ENCODE data around the gene RSBN1.
"Not testable (repeated sequence)": the region's sequence is repeated elsewhere in the genome, so short reads cannot be mapped to it uniquely, and the experiment has no call there.

The RSBN1 gene

DNA sequence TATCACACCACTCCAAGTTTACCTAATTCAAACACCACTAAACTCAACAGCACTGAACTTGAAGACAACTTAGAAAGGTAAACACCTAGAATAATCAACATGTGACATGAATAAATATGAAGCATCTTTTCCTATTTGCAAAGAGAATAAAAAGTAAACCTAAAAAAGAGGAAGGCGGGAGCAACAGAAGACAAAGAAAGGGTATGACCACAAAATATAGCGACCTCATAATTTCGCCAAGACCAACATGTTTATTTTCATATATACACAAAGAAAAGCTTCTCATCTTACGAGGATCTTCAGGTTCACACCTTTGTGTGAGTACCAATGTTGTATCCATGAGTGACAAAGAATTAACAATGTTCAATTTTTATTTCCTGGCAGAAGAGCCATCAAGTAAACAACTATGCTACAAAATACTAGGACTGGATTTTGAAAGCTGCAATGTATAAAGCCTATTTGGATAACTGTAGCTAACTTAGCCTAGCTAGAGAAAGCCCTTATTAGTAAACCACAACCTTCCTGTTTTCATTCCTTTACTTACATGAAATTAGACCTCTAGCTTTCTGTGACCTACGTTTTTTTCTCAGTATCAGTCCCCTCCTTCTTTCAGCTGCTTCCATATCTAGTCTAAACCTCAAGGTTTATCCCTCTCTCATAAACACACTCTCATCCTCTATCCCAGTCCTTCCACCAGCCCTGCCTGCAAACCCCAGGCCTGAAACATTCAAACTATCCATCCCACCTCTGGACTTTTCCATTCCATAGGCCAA, 31.7 kb downstream of the RSBN1 start:
- DNase-seq (ENCODE audit: low spot score), result no peak

DNA sequence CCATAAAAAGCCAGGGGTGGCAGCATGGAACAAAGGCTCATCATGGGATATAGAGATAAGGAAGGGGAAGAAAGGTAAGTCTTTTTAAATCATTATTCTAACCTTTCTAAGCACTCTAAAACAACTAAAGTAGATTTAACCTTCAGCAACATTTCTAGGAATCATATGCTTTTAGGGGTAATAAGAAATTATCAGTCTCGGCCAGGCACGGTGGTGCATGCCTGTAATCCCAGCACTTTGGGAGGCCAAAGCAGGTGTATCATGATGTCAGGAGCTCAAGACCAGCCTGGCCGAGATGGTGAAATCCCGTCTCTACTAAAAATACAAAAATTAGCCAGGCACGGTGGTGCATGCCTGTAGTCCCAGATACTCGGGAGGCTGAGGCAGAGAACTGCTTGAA, 32.7 kb downstream of the RSBN1 start:
- DNase-seq (ENCODE audit: low spot score), result no peak

DNA sequence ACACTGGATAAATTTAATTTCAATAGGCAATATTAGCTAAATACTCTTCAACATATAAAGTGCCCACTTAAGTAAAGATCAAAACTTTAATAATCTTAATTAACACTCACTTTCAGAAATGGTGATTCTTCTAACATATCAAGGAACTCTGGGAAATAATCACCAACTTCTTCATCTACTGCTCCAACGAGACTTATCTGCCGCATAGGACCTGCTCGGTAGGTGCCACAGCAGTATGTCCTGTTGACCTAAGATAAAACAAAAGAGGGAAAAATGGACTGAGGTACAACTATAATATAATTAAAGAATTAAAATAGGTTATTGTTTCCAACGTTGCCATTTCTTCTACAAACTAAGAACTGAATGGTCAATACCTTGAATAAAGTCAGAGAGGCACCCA, 34.7 kb downstream of the RSBN1 start:
- no peak for DNase-seq (ENCODE audit: low spot score)

DNA sequence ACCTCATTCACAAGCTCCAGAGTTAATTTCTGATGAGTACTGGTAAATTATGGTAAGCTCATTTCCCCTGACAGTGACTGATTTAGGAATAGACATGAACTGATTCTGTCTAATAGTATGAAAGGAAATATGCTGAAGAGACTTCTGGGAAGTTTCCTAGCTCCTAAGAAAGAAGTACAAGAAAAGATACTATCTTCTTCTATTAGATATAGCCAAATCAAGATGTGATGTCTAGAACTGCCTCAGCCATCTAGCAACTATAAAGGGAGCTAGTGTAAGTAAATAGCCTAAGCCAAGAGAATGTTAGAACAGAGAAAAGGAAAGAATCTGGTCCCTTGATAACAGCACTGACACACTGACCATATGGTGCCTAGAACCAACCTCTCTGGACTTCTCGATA, 42.2 kb downstream of the RSBN1 start:
- no peak for DNase-seq (ENCODE audit: low spot score)

DNA sequence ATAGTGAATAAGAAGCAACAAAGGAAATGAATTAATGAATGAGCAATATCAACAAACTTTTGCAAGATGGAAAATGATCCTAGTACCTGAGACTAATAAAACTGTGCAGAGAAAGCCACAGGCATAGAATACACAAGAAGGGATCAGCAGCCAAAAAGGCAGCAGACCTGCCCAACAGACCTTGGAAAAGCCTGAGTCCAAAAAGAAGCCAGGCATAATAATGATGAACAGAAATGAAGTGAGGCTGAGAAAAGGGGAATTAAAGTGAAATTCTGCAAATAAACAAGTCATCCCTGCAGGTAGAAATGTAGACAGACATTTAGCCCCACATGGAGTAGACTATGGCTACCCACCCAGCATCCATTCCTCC, 42.7 kb downstream of the RSBN1 start:
- no peak for DNase-seq (ENCODE audit: low spot score)

DNA sequence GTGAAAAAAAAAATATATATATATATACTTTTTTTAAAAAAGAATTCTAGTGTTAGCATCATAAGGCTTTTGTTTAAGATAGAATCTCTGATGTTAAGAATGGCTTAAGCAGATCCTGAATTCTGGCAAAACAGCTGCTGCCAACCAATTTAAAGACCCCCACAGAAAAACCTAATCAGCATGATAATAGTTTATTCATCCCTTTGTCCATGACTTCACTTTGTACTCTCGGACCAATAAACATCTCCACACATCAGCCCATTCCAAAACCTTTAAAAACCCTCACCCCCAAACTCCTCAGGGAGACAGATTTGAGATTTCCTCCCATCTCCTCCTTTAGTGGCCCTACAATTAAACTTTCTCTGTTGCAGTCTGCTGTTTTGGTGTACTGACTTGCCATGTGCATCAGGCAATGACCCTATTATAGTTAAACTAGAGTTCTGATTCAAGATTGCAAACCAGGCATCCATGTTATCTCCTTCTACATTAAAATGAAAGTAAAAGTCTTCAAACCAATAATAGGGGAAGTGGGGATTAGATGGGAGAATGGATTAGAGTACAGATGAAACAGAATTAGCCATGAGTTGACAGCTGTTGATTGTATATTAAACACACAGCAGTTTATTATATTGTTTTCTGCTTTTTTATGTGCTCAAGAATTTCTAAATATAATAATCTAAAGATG, 43.2 kb downstream of the RSBN1 start:
- DNase-seq (ENCODE audit: low spot score), result no peak

DNA sequence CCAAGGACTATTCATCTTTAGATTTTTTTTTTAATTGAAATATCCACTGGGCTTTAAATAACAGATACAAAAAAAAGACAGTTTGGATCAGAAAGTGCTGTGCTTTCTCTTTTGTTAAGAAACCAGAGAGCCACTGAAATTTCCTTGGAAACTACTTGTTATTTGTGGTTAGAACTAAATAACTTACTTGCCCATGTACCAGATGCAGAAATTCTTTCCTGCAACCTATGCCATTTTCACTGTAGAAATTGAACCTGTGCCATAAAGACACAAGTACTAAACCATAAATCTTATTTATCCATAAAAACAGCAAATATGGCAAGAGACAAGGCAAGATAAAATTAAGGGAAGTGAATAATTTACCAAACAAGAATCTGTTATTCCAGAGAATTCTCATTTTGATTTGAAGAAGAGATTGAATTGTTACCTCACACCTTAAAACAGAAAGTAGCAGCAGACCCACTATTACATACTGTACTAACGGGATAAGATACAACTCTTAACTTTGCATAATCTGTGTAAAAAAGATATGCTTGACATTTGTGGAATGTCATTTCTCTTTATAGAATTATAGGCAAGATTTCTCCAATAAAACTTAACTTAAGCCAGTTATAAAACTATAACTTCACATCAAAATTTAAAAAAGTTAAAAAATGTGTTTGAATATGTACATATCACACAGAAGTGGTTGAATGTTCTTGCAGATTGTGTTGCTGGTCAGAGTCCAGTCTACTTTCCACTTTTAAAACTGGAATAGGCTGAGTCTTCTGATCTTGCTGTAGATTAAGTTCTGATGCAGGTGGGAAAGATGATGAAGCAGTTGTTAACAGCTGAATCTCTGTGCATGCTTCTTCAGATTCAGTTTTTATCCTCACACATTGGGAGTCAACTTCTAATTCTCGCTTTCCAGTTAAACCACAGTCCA, 46.7 kb downstream of the RSBN1 start:
- no peak for DNase-seq (ENCODE audit: low spot score)

DNA sequence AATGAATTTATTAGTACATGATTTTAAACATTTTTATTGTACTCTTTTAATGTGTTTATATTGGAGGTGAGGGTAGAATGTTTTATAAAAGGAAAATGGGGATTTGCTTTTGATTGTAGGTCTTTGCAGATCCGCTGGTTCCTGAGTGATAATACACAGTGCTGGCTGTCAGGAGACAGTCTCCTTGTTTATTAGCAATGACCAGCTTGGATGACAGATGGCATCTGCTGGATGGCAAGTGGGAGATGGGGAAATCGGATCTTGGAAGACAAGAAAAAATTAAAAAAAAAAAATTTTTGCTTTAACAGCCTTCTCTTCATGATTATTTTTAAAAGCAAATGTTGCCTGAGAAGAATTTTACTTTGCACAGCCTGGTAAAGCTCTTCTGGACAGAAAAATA, 48.6 kb downstream of the RSBN1 start:
- no peak for DNase-seq (ENCODE audit: low spot score)

DNA sequence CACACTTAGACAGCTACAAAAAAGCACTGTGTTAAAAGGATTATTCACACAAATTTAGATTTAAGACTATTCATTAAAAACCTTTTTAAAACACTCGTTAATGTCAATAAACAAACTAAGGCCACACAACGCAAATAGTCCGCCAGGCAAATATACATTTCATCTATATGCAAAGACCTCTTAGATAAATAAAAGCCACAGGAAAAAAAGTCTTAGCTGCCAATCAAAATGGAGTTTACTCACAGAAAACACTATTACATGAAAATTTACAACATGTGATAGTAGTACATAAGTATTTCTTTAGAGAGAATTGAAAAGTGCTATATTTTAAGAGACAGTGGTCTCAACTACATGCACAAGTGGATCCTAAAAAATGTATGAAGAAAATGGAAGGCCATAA, 50.3 kb downstream of the RSBN1 start:
- no peak for DNase-seq (ENCODE audit: low spot score)

DNA sequence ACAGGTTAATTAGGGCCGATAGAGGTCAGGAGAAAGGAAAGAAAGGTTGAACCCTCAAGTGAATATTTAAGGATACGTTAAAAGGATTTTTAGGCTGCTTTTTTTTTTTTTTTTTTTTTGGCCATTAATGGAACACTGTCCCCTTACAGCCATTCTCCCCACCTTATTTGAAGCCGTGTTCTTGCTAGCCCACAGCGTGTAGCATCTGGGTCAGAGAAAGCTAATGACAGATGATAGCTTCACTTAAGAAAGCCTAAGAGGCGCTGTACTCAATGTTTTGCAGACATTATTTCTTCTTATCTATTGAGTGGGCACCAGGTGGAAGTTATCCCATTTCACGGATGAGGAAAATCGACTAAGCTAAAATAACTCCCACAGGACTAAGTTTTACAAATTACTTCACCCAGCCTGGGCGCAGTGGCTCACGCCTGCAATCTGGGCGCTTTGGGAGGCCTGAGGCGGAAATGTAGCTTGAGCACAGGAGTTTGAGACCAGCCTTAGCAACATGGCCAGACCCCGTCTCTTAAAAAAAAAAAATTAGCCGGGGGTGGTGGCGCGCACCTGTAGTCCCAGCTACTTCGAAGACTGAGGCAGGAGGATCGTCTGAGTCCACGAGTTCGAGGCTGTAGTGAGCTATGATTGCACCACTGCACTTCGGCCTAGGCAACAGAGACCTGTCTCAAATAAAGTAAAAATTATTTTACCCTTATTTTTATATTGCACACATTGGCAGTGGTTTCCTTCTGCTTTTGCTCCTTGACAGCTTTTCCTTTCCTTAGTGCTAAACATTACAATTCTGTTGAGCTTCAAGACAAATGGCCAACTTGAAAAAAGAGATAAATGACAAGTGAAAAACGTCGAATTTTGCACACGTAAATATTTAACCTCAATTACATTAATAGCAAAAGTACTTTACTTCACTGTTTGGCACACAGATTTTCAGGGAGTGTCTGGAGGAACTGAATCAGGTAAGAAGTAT, 51.9 kb downstream of the RSBN1 start:
- DNase-seq (ENCODE audit: low spot score), result no peak

DNA sequence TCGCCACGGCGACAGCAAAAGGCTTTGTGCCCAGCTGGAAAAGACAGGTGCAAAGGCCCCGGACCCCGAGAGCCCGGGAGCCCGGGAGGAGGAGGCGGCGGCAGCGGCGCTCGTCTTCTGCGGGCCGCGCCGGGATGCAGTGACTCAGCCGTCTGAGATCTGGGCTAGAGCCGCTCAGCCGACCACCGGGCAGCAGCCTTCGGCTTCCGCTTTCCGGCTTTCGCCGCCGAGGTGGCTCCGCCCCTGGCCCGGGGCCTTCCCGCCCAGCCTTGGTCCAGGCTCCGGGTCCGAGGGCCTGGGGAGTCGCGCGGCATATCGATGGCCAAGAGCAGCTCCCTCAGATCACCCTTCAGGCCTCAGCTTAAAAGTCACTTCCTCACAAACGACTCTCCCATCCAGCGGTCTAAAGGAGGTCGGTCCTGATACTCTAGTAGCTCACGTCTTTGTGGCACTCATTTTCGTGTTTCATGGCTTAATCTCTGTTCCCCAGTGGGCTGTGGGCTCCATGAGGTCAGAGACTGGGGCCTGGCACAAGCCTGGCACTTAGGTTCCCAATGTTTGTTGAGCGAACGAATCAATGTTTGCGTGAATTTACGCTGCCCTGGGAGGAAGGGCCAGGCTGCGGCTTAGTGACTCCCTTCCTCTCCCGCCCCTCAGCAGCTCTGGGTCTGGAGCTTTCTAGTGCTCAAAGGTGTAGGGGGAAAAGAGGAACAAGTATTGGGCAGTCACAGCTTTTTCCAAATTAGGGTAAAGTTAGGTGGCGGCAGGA, 52.8 kb downstream of the RSBN1 start, which contains the start of gene PHTF1:
TSS of gene PHTF1 (minus strand) at position 154 of the 769 bp plus-strand sequence. CDS start 783 bp downstream, outside the sequence.
- DNase-seq (ENCODE audit: low spot score), result peak; percentile 82

DNA sequence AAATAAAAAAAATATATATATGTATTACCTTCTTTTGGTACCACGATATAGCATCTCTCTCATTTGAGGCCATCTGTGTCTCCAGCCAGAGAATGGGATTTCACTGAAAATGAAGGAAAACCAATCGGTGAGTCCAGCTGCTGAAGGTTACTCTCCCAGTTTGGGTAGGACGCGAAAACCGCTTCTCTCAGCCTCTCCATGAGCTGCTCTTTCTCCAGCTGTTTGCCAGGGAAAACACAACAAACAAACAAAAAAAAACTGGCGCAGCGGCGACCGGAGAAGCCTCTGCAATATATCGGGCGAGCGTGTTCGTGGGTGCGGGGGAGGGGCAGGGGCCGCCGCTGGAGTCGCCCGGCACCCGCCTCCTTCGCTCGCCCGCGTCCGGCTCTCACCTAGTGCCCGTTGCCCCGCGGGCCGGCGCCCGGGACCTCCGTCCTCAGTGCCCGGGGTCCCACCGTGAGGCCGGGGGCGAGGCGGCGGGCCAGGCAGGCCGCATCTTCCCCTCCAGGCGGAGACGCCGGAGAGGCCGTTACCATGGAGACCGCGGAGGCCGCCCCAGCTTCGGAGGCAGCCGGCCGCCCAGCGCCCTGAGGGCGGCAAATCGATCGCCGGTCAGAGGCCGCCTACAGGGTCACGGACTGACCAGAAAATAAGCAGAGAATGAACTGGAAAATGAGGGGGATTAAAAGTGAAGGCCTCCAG, 53.5 kb downstream of the RSBN1 start:
- peak; percentile 50 for DNase-seq (ENCODE audit: low spot score)

DNA sequence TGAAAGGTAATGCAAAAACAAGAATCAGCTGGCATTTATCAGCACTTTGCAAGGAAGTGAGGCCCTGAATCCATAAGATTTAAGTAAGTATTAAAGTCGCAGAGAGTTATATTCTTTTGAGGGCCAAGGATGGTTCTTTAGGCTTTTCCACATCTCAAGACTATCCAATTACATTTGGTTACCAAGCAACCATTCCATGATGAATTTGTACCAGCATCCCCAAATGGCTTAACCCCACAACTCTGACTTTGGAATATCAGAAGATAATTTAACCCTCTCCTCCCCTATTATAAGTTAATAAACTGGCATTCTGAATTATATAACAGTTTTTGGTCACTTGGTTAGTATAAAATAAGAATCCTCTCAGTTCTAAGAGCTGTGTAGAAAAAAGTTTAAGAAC, 55.8 kb downstream of the RSBN1 start:
- DNase-seq (ENCODE audit: low spot score), result no peak

DNA sequence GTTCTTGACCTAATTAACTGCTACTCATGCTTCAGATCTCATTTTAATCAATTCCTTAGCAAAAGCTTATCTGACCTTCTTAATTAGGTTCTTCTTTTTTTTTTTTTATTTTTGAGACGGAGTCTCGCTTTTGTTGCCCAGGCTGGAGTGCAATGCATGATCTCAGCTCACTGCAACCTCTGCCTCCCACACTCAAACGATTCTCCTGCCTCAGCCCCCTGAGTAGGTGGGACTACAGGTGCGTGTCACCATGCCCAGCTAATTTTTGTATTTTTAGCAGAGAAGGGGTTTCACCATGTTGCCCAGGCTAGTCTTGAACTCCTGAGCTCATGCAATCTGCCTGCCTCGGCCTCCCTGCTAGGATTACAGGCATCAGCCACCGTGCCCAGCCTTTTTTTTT, 58.9 kb downstream of the RSBN1 start:
- DNase-seq (ENCODE audit: low spot score), result not testable (repeated sequence)

DNA sequence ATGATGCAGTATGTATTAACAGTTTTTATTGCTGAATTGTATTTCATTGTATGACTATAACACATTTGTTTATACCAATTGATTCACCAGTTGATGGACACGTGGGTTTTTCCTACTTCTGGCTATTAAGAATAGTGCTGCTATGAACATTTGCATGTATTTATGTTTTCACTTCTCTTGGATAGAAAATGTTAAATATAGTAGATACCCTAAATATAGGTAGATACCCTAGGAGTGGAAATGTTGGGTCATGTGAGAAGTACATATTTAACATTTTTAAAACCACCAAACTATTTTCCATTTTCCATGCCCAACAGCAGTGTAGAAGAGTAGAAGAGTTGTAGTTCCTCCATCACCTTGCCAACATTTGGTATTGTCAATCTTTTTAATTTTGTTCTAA, 60.8 kb downstream of the RSBN1 start:
- no peak for DNase-seq (ENCODE audit: low spot score)

DNA sequence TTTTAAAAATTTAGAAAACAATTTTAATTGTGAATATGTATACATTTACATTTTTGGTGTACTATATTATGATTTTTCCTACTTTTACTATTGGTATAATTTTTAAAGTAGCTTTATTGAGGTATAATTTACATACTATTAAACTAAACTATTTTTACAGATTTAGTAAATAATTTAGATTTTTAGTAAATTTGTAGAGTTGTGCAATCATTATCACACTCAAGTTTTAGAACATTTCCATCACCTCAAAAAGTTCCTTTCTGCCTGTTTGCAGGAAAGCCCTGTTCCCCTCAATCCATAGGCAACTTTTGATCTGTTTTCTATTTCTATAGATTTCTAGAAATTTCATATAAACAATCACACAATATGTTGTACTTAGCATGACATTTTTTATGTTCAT, 61.2 kb downstream of the RSBN1 start:
- no peak for DNase-seq (ENCODE audit: low spot score)

DNA sequence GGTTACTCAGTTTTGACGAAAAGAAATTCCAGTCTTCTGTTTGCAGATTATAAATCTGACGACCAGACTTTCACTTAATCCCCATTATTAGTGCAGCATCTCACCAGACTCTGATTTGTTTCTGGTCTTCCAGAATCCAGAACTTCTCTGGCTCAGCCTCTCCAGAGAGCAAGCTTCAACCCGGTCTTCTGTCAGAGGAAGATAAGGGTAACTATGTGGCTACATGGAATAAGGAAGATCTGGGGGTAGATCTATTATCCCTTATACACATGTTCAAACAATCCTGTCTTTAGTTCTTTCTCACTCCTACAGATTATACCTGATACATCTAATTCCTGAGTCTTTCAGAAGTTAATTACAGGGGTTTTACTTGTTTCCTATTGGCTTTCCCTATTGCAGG, 62.9 kb downstream of the RSBN1 start:
- DNase-seq (ENCODE audit: low spot score), result no peak

DNA sequence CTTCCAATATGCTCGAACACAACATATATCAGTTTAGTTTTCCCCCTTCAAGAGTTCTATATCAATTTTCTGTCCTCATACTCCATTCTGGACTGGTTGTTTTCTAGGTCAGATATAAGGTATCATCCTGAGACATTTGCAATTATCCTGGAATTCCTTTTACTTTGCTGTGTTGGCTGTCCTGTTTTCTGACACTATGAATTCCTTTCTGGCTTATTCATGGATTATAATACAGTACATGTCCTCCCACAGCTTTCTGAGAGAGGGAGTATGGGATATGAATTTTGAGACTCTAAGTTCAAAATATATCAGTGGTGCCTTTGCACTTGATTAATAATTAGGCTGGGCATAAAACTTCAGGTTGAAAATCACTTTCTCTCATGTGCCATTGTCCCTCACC, 64.9 kb downstream of the RSBN1 start:
- peak; percentile 39 for DNase-seq (ENCODE audit: low spot score)

DNA sequence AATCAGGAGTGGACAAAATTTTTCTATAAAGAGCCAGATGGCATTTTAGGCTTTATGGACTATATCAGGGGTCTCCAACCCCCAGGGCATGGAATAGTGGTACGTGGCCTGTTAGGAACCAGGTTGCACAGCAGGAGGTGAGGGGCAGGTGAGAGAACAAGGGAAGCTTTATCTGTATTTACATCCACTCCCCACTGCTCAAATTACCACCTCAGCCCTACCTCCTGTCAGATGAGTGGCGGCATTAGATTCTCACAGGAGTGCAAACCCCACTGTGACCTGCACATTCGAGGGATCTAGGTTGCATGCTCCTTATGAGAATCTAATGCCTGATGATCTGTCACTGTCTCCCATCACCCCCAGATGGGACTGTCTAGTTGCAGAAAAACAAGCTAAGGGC, 66.9 kb downstream of the RSBN1 start:
- no peak for DNase-seq (ENCODE audit: low spot score)

DNA sequence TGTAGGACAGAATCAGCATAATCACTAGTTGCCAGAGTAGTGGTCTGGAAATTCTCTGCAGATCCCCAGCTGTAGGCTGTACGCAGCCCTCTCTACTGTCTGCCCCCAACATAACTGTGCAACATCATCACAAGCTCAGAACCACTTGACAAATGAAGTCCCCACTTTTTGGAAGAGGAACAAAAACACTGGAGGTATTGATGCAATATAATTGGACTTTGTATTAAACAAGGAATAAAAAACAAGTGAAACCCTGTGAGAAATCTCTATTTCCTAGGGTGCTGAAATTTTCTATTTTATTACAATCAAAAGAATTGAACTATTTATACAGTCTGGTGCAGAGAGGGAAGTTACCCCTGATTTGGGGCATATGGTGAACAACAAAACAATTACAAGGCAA, 68.2 kb downstream of the RSBN1 start:
- DNase-seq (ENCODE audit: low spot score), result no peak

Measured in hepatic stellate cell (primary cell).